ENCODE measurements around the gene PTEN. TPM values are rescaled to one million over a fixed set of nuclear protein-coding genes. Genes with fewer than 3 reads are reported as not detected.
A peak's percentile ranks its signal among the peaks of the same experiment; 100 is the strongest.

The PTEN gene
- total and polyA plus RNA-seq, 2 donors (not counting 3 experiments of a cell fraction or from before 2014, with no cell fraction given), result 8.0 to 76.9 TPM

GRCh38 chr10:87918254-87918859 is 54.9 kb downstream of the PTEN start:
- Histone ChIP-seq H3K9me3 (replicated peaks; ENCODE audit: control insufficient read depth, insufficient read depth, low read length) (peaks cover 2% of the 10 kb centered on the region), H3K36me3 (ENCODE audit: control insufficient read depth in 2 of 2, extremely low read depth in 1 of 2, insufficient read depth in 2 of 2, low read length in 2 of 2) (no peaks in the 10 kb centered on the region), H3K4me3 (replicated peaks in 1 of 3; ENCODE audit: insufficient read depth in 1 of 3, low read depth in 1 of 3, low read length in 3 of 3) (peak overlapping the region in 1 of 3 experiments; percentile 52), H3K4me1 (ENCODE audit: control insufficient read depth, extremely low read depth, insufficient read depth, low read length) (peaks cover 54% of the 10 kb centered on the region), H3K27me3 (ENCODE audit: control insufficient read depth in 2 of 2, insufficient read depth in 2 of 2, low read length in 2 of 2) (no peaks in the 10 kb centered on the region), H3K9ac (replicated peaks; ENCODE audit: extremely low read depth, insufficient read depth, low read length) (peak overlapping the region; percentile 69), H4K20me1 (replicated peaks; ENCODE audit: control insufficient read depth, extremely low read depth, insufficient read depth, low read length) (no peaks in the 10 kb centered on the region), H3K79me2 (ENCODE audit: control insufficient read depth, insufficient read depth, low read length) (peaks cover 87% of the 10 kb centered on the region), H2AFZ (ENCODE audit: low read depth, low read length) (no peak overlapping the region), H3K4me2 (ENCODE audit: insufficient read depth, low read length) (peak overlapping the region; percentile 96), H3K27ac (ENCODE audit: insufficient read depth, low read depth, low read length) (peak overlapping the region; percentile 81), H3K9me1 (replicated peaks; ENCODE audit: control insufficient read depth, extremely low read depth, insufficient read depth, low read length) (no peaks in the 10 kb centered on the region)
- intact Hi-C loops (cut with micrococcal nuclease) (loop anchor here (1.0 to 5.0 kb wide), 4 partner anchors 9 to 469 kb away; no protein-coding TSS in a partner anchor), dilution Hi-C loops (cut with MboI; ENCODE audit: extremely low pct_ligation_motif_present, low sequenced_read_pairs) (no loop called here)
- TF ChIP-seq EZH2 (IDR thresholded peaks at IDR 0.05; ENCODE audit: borderline replicate concordance, low read depth, low read length, severe bottlenecking) (no peak), FOS (IDR thresholded peaks at IDR 0.05; ENCODE audit: borderline replicate concordance, insufficient read depth, low read length) (peak; percentile 22), GATA2 (IDR thresholded peaks at IDR 0.05; ENCODE audit: insufficient read depth, insufficient read length, low read depth, low read length) (peak; percentile 69), MYC (IDR thresholded peaks at IDR 0.05; ENCODE audit: low read depth, low read length) (no peak), JUN (IDR thresholded peaks at IDR 0.05; ENCODE audit: borderline replicate concordance, insufficient read depth, insufficient read length, low read depth) (peak; percentile 69), CTCF (IDR thresholded peaks at IDR 0.05; ENCODE audit: extremely low read depth in 1 of 2, insufficient read depth in 1 of 2, low read depth in 1 of 2, low read length in 2 of 2) (no peak)
- DNase-seq (ENCODE audit: low read depth, low spot score), result peak; percentile 84
- no TSS peak for BruUV-seq (replicated peaks)
- ChIA-PET POLR2A (interaction anchor here (1.4 kb wide), 1 partner anchor 56 kb away, joined by 5 read pairs; the partner anchor contains the start of gene KLLN), CTCF (interaction anchor here (0.9 to 2.9 kb wide), 9 partner anchors 9 to 471 kb away, joined by 3 to 10 read pairs (median 3); no protein-coding TSS in a partner anchor)
- FAIRE-seq, result peak; percentile 28
